ENCODE data around the gene WNT3.

DNA sequence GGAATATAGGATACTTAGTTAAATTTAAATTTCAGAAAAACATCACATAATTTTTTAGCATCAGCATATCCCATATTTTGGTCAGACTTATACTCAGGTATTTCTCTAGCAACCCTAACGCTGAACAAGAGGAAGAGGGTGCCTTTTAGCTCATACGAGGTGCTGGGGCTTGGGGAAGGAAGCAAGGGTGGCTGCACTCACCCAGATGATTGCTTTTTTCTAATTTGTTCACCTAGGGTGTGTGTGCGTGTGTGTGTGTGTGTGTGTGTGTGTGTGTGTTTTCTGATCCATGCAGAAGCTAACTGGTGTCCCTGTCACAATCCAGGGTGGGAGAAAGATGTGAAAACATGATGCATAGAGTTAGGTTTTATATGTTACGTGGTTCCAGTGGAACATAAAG lies 81.2 kb downstream of the WNT3 start:
- TF ChIP-seq, protein P1, sequence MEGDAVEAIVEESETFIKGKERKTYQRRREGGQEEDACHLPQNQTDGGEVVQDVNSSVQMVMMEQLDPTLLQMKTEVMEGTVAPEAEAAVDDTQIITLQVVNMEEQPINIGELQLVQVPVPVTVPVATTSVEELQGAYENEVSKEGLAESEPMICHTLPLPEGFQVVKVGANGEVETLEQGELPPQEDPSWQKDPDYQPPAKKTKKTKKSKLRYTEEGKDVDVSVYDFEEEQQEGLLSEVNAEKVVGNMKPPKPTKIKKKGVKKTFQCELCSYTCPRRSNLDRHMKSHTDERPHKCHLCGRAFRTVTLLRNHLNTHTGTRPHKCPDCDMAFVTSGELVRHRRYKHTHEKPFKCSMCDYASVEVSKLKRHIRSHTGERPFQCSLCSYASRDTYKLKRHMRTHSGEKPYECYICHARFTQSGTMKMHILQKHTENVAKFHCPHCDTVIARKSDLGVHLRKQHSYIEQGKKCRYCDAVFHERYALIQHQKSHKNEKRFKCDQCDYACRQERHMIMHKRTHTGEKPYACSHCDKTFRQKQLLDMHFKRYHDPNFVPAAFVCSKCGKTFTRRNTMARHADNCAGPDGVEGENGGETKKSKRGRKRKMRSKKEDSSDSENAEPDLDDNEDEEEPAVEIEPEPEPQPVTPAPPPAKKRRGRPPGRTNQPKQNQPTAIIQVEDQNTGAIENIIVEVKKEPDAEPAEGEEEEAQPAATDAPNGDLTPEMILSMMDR (IDR thresholded peaks at IDR 0.05), result no peak
- TF ChIP-seq POLR2A (IDR thresholded peaks at IDR 0.05), result no peak

All from esophagus squamous epithelium (tissue), 4 donors.